Endothelial cell of umbilical vein (primary cell): ENCODE data around the gene DBNDD2.

ENCODE experiments used
- EZH2 ChIP-seq: IDR thresholded peaks from 2 replicates; pipeline ENCODE4 v1.6.1; 2012; ENCODE audit warnings: borderline replicate concordance, low read depth, mild to moderate bottlenecking, moderate library complexity, low read length, inconsistent platforms; ENCODE audit not compliant: severe bottlenecking
- FOS ChIP-seq: IDR thresholded peaks from 2 replicates; pipeline ENCODE4 v1.6.1; 2011; ENCODE audit warnings: mild to moderate bottlenecking, low read length, moderate library complexity, borderline replicate concordance; ENCODE audit not compliant: insufficient read depth
- GATA2 ChIP-seq: IDR thresholded peaks from 2 replicates; pipeline ENCODE4 v1.7.0; 2011; ENCODE audit warnings: low read depth, mild to moderate bottlenecking, moderate library complexity, mixed read lengths, low read length; ENCODE audit not compliant: insufficient read length, insufficient read depth
- JUN ChIP-seq: IDR thresholded peaks from 2 replicates; pipeline ENCODE4 v1.6.1; 2011; ENCODE audit warnings: borderline replicate concordance, low read depth; ENCODE audit not compliant: insufficient read length, insufficient read depth
- MYC ChIP-seq: IDR thresholded peaks from one replicate; pipeline ENCODE4 v1.6.1; 2011; ENCODE audit warnings: mild to moderate bottlenecking, low read depth, low read length
- POLR2A ChIP-seq: IDR thresholded peaks from 2 replicates; pipeline ENCODE4 v1.6.1; 2012; ENCODE audit warnings: low read depth, mild to moderate bottlenecking, control low read depth, low read length
- POLR2AphosphoS5 ChIP-seq: IDR thresholded peaks from 2 replicates; pipeline ENCODE4 v1.6.1; 2012; ENCODE audit warnings: low read depth, mild to moderate bottlenecking, control low read depth, low read length, moderate library complexity; ENCODE audit not compliant: insufficient read depth
- TF ChIP-seq, protein P1 (sequence below), 2 donors: IDR thresholded peaks; 1 replicate in 1 of 2; 2 replicates in 1 of 2; pipeline ENCODE4 v1.5.1; 2011; ENCODE audit warnings: low read length in 2 of 2, mild to moderate bottlenecking in 2 of 2, moderate library complexity in 2 of 2, control low read depth in 1 of 2, inconsistent platforms in 1 of 2, low read depth in 1 of 2; ENCODE audit not compliant: insufficient read depth in 1 of 2; ENCODE audit errors: extremely low read depth in 1 of 2
- TF ChIP-seq, protein P2 (sequence below): IDR thresholded peaks from 2 replicates; pipeline ENCODE4 v1.6.1; 2011; ENCODE audit not compliant: insufficient read depth, insufficient read length

DNA sequence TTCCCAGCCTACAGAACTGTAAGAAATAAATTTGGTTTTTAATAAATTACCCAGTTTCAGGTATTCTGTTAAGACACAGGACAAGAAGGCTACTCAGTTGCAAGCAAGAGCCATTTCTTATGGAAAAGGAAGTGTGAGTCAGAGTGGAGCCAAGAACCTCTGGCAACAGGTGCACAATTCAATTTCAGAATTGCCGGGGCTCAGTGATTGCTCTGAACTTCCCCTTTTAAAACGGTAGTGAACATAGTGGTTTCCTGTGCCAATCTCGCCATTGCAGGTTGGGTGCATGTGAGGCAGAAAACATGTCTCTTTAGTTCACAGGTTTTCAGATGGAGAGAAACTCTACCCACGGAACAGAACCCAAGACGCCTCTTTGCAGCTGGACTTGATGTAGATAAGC lies 24.2 kb downstream of the DBNDD2 start:
- TF ChIP-seq POLR2AphosphoS5 (no peak), POLR2A (no peak), EZH2 (no peak), FOS (peak; percentile 33), JUN (no peak), MYC (no peak), GATA2 (no peak)
- TF ChIP-seq, protein P1, sequence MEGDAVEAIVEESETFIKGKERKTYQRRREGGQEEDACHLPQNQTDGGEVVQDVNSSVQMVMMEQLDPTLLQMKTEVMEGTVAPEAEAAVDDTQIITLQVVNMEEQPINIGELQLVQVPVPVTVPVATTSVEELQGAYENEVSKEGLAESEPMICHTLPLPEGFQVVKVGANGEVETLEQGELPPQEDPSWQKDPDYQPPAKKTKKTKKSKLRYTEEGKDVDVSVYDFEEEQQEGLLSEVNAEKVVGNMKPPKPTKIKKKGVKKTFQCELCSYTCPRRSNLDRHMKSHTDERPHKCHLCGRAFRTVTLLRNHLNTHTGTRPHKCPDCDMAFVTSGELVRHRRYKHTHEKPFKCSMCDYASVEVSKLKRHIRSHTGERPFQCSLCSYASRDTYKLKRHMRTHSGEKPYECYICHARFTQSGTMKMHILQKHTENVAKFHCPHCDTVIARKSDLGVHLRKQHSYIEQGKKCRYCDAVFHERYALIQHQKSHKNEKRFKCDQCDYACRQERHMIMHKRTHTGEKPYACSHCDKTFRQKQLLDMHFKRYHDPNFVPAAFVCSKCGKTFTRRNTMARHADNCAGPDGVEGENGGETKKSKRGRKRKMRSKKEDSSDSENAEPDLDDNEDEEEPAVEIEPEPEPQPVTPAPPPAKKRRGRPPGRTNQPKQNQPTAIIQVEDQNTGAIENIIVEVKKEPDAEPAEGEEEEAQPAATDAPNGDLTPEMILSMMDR (IDR thresholded peaks at IDR 0.05; ENCODE audit: extremely low read depth in 1 of 2, insufficient read depth in 1 of 2, low read depth in 1 of 2, low read length in 2 of 2), result no peak
- TF ChIP-seq, protein P2, sequence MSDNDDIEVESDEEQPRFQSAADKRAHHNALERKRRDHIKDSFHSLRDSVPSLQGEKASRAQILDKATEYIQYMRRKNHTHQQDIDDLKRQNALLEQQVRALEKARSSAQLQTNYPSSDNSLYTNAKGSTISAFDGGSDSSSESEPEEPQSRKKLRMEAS, result no peak
